BE2C (cell line): Measurements from ENCODE around the gene DOCK6.

Source experiments
- DNase-seq: peaks from one replicate; pipeline ENCODE4 v3.0.0-alpha.2; 2020
- H3K27me3 ChIP-seq: fragments of 250-450 bp; sonication (Bioruptor Pico); 2 replicates; pipeline ENCODE4 v1.5.1; 2020; ENCODE audit warnings: mild to moderate bottlenecking
- H3K36me3 ChIP-seq: fragments of 250-450 bp; sonication (Bioruptor Pico); 2 replicates; pipeline ENCODE4 v1.5.1; 2020; ENCODE audit warnings: mild to moderate bottlenecking
- H3K4me1 ChIP-seq: fragments of 250-450 bp; sonication (Bioruptor Pico); 2 replicates; pipeline ENCODE4 v1.5.1; 2020
- H3K4me3 ChIP-seq: 2 replicates; pipeline ENCODE4 v1.5.1; 2011; ENCODE audit warnings: low read depth, low read length
- H3K9me3 ChIP-seq: fragments of 250-450 bp; sonication (Bioruptor Pico); 2 replicates; pipeline ENCODE4 v1.5.1; 2020
- TF ChIP-seq, protein P1 (sequence below): IDR thresholded peaks from 2 replicates; pipeline ENCODE4 v1.5.1; 2012; ENCODE audit warnings: mild to moderate bottlenecking, low read depth, low read length

The DOCK6 gene

DNA sequence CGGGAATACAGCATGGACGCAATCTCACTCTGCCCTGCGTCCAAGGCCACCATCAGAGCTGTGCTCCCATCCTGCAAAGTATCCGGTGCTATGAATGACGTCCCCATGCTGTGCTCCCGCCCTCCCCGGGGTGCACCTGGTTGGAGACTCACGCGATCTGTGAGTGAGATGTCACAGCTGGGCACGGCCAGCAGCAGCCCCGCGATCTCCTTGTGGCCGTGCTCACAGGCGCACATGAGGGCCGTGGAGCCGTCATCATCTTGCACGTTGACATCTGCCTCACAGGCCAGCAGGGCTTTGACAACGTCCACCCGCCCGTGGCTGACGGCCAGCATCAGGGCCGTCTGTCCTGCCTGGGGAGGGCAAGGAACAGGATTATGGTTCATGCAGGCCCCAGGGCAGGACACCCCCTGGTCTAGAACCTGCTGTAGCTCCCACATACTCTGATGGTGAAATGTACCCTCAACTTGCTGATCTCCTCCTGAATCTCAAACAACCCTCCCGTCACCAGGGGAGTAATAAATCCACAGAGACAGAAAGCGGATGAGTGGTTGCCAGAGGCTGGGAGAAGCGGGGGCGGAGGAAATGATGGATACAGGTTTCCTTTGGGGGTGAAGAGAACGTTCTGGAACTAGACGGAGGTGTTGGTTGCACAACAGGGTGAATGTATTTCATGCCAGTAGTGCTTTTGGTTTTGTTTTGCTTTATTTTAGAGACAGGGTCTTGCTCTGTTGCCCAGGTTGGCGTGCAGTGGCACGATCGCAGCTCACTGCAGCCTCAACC, 92.2 kb downstream of the DOCK6 start:
- no peak for DNase-seq
- peaks cover 10% of the 10 kb centered on the region for H3K36me3 ChIP-seq
- no peaks in the 10 kb centered on the region for H3K27me3 ChIP-seq
- H3K9me3 ChIP-seq: no peaks in the 10 kb centered on the region
- H3K4me1 ChIP-seq: no peaks in the 10 kb centered on the region
- TF ChIP-seq, protein P1, sequence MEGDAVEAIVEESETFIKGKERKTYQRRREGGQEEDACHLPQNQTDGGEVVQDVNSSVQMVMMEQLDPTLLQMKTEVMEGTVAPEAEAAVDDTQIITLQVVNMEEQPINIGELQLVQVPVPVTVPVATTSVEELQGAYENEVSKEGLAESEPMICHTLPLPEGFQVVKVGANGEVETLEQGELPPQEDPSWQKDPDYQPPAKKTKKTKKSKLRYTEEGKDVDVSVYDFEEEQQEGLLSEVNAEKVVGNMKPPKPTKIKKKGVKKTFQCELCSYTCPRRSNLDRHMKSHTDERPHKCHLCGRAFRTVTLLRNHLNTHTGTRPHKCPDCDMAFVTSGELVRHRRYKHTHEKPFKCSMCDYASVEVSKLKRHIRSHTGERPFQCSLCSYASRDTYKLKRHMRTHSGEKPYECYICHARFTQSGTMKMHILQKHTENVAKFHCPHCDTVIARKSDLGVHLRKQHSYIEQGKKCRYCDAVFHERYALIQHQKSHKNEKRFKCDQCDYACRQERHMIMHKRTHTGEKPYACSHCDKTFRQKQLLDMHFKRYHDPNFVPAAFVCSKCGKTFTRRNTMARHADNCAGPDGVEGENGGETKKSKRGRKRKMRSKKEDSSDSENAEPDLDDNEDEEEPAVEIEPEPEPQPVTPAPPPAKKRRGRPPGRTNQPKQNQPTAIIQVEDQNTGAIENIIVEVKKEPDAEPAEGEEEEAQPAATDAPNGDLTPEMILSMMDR: no peak
- H3K4me3 ChIP-seq: no peak overlapping the region

DNA sequence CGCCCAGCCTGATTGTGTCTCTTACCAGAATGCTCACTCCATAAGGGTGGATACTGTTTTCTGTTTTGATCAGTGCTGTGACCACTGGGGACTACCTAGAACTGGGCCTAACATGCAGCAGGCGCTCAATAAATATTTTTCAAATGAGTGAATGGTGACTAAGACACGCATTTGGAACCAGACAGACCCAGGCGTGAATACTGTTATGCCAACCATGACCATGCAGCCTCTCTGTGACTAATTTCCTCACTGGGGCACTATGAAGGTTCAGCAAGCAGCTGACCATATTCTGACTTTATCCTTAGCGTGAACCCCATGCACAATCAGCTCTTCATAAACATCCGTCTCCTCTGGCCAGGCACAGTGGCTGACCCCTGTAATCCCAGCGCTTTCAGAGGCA, 93.8 kb downstream of the DOCK6 start:
- TF ChIP-seq, protein P1: no peak
- Histone ChIP-seq H3K27me3 (no peaks in the 10 kb centered on the region), H3K36me3 (peaks cover 10% of the 10 kb centered on the region), H3K4me1 (no peaks in the 10 kb centered on the region), H3K9me3 (no peaks in the 10 kb centered on the region), H3K4me3 (no peak overlapping the region)
- no peak for DNase-seq

DNA sequence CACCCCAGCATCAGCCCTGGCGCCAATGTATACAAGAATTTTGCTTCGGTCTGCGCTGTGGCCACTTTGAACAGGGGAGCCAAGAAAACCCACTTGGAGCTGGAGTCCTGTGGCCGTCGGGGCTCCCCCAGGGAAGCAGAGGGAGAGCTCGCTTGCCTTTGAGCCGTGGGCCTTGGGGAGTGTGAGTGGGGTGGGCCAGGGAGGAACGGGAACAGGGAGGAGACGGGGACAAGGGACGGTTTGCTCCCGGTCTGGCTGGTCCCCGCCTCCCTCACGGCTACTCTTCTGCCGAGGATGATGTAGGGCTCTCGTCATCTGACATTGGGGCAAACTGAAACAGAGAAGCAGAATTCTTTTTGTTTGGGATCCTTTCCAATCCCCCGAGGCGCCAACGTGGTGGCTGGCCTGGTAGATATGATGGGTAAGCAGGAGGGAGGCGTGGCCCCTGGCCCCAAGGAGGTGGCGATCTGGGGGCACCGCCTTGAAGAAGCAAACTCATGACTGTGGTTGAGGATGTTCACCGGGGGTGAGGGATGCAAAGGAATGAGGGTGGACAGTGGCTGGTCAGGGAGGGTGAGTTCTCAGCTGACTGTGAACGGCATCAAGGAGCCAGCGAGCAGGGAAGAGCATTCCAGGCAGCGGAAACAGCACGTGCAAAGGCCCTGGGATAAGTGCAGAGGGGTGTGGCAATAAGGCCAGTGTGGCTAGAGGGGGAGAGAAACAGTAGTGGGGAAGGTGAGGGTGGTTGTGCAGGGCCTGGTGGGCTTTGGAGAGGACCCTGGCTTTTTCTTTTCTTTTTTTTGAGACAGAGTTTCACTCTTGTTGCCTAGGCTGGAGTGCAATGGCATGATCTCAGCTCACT, 95.8 kb downstream of the DOCK6 start:
- no peaks in the 10 kb centered on the region for H3K27me3 ChIP-seq
- TF ChIP-seq, protein P1: no peak
- no peak for DNase-seq
- H3K9me3 ChIP-seq: no peaks in the 10 kb centered on the region
- H3K36me3 ChIP-seq: peaks cover 10% of the 10 kb centered on the region
- no peak overlapping the region for H3K4me3 ChIP-seq
- H3K4me1 ChIP-seq: no peaks in the 10 kb centered on the region

DNA sequence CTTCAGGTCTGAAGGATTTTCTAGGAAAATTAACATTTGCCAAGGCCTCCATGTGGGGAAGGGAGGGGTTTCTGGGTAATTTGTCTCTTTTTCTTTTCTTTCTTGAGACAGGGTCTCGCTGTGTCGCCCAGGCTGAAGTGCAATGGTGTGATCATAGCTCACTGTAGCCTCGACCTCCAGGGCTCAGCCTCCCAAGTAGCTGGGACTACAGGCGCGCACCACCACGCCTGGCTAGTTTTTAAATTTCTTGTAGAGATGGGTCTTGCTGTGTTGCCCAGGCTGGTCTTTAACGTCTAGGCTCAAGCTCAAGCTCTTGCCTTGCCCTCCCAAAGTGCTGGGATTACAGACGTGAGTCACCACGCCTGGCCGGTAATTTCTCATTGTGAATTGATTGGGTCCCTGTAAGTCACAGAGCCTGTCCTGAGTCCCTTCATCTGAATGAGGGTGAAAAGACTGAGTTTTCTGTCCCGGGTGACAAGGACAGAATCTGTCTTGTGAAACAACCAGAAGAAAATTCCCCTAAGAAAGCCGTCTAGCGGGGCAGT, 96.8 kb downstream of the DOCK6 start:
- no peak for DNase-seq
- no peaks in the 10 kb centered on the region for H3K27me3 ChIP-seq
- H3K36me3 ChIP-seq: peaks cover 10% of the 10 kb centered on the region
- H3K9me3 ChIP-seq: no peaks in the 10 kb centered on the region
- TF ChIP-seq, protein P1: no peak
- no peak overlapping the region for H3K4me3 ChIP-seq
- no peaks in the 10 kb centered on the region for H3K4me1 ChIP-seq

DNA sequence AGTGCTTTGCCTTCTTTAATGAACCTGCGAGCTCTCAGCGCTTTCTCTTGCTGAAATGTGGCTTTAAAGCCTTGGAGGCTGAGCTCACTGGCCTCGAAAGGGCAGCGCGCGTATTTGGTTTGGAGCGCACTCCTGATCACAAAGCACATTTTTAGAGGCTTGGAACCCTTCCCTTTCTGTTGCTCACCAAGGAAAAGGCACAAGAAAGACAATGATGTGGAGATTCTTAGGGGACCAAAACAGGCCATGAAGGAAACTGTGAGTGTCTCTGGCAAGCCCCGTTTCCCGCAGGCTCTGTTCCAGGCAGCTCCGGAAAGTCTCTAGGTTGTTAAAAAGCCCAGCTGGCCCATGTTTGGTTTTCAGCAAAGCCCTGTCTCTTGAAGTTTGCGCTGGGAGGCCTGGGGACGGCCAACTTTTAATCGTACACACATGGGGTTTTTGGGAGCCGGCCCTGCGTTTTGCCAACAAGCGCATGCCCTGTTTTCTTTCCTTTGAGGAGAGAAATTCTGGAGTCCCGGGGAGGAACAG, 97.4 kb downstream of the DOCK6 start:
- Histone ChIP-seq H3K27me3 (no peaks in the 10 kb centered on the region), H3K9me3 (no peaks in the 10 kb centered on the region), H3K4me3 (no peak overlapping the region), H3K4me1 (no peaks in the 10 kb centered on the region), H3K36me3 (peaks cover 4% of the 10 kb centered on the region)
- TF ChIP-seq, protein P1: no peak
- DNase-seq: no peak
